Stomach (tissue), 4 donors: Measurements from ENCODE around the gene CENPC.

Experiments
- EP300 ChIP-seq: sonication (generic); formaldehyde crosslinking; IDR thresholded peaks from one replicate; pipeline ENCODE4 v1.6.1; 2017; ENCODE audit warnings: antibody characterized with exemption
- POLR2A ChIP-seq, 4 donors: fragments of 450-650 bp; IDR thresholded peaks; one replicate each; pipeline ENCODE4 v1.6.1; 2016; ENCODE audit warnings: antibody characterized with exemption in 4 of 4, control low read depth in 2 of 4, mild to moderate bottlenecking in 1 of 4, moderate library complexity in 1 of 4
- POLR2AphosphoS5 ChIP-seq, 3 donors: sonication (generic); formaldehyde crosslinking; IDR thresholded peaks; one replicate each; pipeline ENCODE4 v1.6.1; 2016; ENCODE audit warnings: antibody characterized with exemption in 3 of 3
- TF ChIP-seq, protein P1 (sequence below), 7 experiments: fragments of 450-650 bp in 4 of 7; fragments of 200-600 bp in 3 of 7; sonication (generic) in 3 of 7; IDR thresholded peaks; one replicate each; pipeline ENCODE4 v1.5.1; 2016 to 2019; ENCODE audit warnings: antibody characterized with exemption in 7 of 7, control low read depth in 2 of 7, mild to moderate bottlenecking in 1 of 7

- TF ChIP-seq, protein P1, sequence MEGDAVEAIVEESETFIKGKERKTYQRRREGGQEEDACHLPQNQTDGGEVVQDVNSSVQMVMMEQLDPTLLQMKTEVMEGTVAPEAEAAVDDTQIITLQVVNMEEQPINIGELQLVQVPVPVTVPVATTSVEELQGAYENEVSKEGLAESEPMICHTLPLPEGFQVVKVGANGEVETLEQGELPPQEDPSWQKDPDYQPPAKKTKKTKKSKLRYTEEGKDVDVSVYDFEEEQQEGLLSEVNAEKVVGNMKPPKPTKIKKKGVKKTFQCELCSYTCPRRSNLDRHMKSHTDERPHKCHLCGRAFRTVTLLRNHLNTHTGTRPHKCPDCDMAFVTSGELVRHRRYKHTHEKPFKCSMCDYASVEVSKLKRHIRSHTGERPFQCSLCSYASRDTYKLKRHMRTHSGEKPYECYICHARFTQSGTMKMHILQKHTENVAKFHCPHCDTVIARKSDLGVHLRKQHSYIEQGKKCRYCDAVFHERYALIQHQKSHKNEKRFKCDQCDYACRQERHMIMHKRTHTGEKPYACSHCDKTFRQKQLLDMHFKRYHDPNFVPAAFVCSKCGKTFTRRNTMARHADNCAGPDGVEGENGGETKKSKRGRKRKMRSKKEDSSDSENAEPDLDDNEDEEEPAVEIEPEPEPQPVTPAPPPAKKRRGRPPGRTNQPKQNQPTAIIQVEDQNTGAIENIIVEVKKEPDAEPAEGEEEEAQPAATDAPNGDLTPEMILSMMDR (IDR thresholded peaks at IDR 0.05), result no peak
- TF ChIP-seq POLR2A (IDR thresholded peaks at IDR 0.05), result no peak
- no peak for TF ChIP-seq POLR2AphosphoS5 (IDR thresholded peaks at IDR 0.05)
- no peak for TF ChIP-seq EP300
These were observed 26.7 kb upstream of the CENPC start for GRCh38 chr4:67571975-67572374.
